Fibroblast of upper back skin (primary cell): ENCODE measurements around the gene ART3.
"Not testable (repeated sequence)": the region's sequence is repeated elsewhere in the genome, so short reads cannot be mapped to it uniquely, and the experiment has no call there.

Source experiments
- DNase-seq: peaks from one replicate; pipeline ENCODE4 v3.0.0-alpha.2; 2013

The ART3 gene, protein sequence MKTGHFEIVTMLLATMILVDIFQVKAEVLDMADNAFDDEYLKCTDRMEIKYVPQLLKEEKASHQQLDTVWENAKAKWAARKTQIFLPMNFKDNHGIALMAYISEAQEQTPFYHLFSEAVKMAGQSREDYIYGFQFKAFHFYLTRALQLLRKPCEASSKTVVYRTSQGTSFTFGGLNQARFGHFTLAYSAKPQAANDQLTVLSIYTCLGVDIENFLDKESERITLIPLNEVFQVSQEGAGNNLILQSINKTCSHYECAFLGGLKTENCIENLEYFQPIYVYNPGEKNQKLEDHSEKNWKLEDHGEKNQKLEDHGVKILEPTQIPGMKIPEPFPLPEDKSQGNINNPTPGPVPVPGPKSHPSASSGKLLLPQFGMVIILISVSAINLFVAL

DNA sequence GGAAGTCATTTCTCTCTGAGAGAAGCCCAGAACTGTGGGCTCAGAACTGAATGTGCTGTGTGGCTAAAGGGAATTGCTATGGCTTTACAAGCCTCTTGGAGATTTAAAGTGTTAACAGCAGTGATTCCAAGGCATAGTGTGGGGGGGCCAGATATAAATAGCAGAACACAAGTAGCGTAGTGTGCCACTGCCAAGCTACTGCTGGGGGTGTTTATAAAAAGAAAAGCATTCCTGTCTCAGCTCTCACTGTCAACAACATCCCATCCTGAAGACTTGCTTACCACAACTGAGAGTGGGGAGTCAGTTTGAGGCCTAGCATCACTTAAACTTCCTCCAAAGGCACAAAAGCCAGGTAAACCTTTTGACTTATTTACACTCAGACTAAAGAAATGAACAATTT lies at the start of gene ART3:
ART3 (plus strand) TSS at position 242 of the 400 bp plus-strand sequence. CDS start 1,181 bp downstream, outside the sequence.
- no peak for DNase-seq

DNA sequence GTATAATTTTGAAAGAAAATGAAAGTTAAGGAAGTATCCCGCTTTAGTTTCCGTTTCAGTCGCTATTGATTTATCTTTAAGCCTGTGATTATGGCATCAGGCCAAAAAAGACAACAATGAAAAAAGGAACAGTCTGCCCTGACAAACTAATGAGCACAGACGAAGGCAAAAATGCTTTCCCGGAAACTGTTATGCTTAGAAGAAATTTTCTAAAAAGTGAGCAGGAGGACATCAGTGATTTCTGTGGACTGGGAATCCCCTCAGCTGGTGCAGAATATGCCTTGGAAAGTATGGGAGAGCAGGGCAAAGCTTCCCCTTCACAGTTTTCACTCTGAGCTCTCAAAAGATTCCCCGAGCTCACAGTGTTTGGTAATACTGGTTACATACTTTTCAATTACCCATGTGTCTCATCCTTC lies 46.2 kb upstream of the ART3 start:
- no peak for DNase-seq

DNA sequence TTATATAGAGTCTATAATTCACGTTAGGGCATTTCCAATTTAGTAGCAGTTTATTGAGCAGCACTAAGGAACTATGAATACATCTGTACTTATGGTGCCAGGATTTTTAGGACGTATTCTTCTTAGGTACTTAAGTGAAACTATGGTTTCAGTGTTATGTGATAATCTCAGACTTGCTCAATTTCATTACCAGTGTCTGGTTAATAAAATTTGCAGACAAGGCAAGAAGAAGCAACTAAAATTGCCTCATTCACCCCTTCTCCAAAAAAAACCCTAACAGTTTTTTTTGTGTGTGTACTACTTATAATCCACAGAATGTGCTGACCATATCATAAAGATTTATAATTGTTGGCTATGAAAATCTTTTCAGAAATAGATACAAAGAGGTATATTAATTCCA lies 45.2 kb upstream of the ART3 start:
- DNase-seq = no peak

DNA sequence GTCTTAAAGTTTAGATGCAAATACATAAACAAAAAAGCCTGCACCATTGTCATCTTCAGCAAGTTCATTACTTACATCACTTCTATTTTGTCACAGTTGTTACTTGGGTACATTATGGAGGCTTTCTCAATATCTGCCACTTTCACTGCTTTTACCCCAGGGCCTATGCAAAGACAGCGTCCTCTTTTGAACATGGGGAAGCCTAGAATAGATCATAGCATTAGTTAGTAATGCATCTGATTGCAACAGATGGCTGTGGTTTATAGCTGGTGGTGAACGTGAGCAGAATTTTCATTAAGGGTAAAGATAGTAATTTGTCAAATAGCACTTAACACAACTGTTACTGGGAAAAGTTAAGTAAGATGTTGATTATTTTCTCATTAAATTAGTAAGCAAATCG lies 39.4 kb upstream of the ART3 start:
- no peak for DNase-seq

DNA sequence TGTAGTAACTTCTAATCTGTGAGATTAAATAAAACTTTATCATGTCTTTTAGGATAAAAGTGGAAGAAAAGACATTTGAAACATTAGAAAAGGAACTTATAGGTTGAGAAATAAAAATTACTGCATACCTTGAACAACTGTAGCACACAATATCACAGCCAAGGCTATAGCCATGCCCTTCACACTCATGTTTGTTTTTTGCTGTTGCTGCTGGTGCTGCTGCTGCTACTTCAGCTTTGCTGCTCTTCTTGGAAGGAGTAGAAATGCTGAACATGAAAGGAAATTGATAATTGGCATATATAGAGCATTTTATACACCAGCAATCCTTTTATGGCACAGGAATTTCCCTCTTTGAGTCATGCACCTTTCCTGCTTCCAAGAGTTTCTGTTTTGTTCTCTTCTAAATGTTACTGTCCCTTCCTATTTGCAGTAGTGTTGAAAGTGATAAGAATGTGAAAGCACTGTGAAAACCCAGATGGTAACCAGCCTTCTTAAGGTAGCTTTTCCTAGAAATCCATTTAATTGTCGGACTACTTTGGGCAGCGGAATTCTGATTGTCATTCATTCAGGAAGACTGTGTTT lies 38.6 kb upstream of the ART3 start, which contains the start of gene CXCL11:
CXCL11 (minus strand) TSS at position 272 of the 582 bp plus-strand sequence; CDS start at position 189, 83 bp downstream.
- DNase-seq = no peak

DNA sequence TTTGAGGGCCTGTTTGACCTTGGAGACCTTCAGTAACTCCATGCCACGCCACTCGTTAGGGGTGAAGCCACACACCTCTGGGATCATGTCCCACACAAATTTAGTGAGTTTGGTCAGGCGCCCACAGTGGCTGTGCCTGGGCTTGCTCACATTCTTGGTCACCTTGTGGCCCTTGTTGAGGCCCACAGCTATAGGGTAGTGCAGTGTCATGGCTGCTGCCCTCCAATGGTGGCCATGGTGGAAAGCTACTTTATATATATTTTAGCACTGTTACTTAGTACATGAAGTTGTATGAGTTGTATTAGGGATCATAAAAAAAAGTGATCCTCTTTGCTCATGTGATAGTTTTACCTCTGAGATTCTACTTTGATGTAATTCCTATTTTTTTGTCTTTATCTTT lies 37.7 kb upstream of the ART3 start:
- no peak for DNase-seq

DNA sequence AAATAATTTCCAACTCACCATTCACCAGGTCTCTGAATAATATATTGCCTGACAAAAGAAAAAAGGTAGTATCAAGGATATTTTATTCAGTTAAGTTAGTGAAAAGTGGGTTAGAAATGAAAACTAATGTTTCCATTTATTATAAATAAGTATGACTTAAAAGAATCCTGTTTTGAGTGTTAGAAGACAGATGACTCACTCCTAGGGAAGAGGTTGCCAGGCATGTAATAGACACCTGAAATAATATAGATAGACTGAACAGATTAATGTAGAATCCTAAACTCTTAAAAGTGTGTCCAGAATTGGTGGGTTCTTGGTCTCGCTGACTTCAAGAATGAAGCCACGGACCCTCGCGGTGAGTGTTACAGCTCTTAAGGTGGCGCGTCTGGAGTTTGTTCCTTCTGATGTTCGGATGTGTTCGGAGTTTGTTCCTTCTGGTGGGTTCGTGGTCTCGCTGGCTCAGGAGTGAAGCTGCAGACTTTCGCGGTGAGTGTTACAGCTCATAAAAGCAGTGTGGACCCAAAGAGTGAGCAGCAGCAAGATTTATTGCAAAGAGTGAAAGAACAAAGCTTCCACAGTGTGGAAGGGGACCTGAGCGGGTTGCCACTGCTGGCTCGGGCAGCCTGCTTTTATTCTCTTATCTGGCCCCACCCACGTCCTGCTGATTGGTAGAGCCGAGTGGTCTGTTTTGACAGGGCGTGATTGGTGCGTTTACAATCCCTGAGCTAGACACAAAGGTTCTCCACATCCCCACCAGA lies 32.1 kb upstream of the ART3 start:
- DNase-seq = not testable (repeated sequence)

DNA sequence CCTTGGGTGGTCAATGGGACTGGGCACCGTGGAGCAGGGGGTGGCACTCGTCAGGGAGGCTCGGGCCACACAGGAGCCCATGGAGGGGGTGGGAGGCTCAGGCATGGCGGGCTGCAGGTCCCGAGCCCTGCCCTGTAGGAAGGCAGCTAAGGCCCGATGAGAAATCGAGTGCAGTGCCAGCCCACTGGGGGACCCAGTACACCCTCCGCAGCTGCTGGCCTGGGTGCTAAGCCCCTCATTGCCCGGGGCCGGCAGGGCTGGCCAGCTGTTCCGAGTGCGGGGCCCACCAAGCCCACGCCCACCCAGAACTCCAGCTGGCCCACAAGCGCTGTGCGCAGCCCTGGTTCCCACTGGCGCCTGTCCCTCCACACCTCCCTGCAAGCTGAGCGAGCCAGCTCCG lies 31.2 kb upstream of the ART3 start:
- DNase-seq = not testable (repeated sequence)

DNA sequence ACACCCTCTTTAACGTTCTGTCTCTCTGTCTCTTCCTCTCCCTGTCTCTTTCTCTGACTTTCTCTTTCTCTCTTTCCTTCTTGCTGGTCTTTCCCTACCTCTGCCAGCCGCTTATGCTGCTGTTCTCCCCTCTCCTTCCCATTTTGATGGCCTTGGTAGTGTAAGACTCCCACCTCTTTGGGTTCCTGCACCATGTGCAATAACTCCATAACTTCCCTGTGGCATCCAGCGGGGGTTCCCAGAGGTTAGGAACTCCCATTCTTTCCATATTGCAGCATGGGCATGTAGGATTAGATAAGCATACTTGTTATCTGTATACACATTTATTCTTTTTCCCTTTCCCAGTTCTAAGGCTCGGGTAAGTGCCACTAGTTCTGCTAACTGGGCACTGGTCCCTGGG lies 29.8 kb upstream of the ART3 start:
- not testable (repeated sequence) for DNase-seq

DNA sequence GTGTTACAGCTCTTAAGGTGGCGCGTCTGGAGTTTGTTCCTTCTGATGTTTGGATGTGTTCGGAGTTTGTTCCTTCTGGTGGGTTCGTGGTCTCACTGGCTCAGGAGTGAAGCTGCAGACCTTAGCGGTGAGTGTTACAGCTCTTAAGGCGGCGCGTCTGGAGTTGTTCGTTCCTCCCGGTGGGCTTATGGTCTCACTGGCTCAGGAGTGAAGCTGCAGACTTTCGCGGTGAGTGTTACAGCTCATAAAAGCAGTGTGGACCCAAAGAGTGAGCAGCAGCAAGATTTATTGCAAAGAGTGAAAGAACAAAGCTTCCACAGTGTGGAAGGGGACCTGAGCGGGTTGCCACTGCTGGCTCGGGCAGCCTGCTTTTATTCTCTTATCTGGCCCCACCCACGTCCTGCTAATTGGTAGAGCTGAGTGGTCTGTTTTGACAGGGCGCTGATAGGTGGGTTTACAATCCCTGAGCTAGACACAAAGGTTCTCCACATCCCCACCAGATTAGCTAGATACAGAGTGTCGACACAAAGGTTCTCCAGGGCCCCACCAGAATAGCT lies 24.6 kb upstream of the ART3 start:
- DNase-seq = not testable (repeated sequence)

DNA sequence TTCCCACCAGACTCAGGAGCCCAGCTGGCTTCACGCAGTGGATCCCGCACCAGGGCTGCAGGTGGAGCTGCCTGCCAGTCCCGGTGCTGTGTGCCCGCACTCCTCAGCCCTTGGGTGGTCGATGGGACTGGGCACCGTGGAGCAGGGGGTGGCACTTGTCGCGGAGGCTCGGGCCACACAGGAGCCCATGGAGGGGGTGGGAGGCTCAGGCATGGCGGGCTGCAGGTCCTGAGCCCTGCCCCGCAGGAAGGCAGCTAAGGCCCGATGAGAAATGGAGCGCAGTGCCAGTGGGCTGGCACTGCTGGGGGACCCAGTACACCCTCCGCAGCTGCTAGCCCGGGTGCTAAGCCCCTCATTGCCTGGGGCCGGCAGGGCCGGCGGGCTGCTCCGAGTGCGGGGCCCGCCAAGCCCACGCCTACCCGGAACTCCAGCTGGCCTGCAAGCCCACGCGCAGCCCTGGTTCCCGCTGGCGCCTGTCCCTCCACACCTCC lies 23.9 kb upstream of the ART3 start:
- DNase-seq = not testable (repeated sequence)

DNA sequence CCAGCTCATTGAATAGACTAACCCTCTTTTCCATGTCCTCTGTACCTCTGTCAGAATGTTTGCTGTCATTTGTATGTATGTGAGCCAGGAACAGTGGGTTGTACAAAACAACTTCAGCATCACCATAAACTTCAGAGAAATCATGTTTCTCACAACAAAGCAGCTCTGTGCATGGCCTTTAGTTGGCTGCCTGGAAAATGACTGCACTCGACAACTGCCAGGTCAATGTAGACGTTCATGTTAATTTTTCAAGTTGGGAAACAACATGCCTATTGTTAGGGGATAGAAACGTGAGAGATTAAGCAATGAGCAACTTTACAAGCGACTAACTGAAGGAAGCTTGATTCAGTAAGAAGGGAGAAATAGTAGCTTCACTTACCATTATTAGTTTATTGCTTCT lies 20.8 kb upstream of the ART3 start:
- DNase-seq = no peak

DNA sequence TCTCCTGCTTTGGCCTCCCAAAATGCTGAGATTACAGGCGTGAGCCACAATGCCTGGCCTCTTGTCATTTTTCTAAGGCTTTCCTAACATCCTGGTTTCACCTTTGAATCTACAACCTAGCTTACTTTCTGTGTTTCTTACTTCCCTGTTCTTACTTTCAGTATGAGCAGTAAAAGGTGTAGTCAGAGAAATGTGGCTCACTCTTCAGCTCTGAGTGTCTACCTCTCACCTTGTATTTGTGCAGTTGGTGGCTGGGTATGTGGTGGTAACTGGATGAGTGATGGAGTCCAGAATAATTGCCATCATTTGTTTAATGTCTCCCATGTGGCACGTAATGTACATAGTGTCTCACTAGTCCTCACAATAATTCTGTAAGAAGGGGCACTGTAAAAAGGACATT lies 19.5 kb upstream of the ART3 start:
- no peak for DNase-seq

DNA sequence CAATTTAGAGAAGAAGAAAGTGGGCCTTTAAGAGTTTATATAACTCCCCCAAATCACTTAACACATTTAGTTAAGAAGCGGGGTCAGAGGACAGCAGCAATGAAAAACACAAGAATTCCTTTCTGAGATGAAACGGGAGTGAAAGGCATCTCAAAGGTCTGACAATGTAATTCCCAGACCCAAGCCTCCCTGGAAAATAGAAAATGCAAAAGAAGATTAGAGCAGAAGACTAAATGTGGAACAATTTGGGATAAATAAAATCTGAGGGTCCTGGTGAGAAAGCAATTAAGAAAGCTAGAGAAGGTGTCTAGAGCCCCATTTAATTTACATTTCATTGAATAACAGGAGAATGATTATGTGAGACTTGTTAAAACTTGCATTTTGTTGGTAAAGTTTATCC lies 19.1 kb upstream of the ART3 start:
- no peak for DNase-seq

DNA sequence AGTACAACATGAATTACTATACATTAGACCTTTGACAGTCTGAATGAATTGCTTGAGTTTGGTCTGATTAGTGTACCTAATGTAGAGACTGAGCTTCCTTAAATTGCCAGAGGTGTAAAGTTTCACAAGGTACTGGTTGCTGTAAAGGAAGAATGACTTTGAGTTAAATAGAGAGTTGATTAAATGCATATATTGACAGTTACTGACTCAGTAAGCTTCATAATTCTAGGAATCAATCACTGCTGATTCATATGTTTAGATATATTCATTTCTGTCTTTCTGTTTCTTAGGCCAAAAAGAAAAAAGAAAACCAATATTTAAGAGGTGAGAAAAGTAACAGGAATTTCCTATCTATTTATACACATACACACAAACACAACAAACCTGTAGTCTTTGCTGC lies 16.2 kb upstream of the ART3 start:
- no peak for DNase-seq

DNA sequence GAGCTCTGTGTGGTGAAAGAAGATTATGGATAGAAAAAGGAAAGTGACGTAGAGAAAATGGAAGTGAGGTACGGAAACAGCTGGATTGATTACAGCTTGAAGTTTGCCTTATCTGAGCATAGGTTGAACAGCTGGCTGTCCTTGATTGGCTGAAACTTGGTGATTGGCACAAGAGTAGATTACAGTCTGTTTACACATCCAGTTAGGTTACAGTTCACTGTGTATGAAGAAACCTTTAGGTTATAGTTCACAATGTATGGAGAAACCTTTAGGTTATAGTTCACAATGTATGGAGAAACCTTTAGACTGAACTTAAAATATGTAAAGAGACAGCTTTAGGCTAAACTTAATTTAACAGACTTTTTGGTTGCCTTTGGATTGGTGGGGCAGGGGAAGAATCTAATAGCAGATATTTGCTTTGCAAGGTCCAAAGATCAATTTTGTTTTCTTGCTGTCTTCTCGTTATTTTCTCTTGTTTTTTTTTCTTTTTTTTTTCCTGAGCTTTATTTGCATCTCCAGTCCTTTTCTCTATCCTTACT lies 15.6 kb upstream of the ART3 start:
- DNase-seq = no peak

DNA sequence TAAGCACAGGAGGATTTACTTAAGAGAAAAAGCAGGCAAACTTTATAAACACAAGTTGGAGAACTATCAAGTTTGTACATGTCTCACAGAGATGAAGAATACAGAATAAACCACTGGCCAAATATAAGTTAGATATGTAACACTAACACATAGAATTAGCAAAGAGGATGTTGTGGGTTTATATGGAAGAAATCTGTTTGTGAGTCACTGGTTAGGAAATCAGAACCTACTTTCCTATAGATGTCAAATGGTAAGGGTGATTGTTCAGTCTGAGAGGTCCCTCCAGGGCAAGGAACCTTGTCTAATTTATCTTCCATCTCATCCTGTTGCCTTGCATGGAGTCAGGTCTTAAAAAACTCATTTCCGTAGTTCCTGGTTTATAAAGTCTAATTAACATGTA lies 14.8 kb upstream of the ART3 start:
- DNase-seq = no peak

DNA sequence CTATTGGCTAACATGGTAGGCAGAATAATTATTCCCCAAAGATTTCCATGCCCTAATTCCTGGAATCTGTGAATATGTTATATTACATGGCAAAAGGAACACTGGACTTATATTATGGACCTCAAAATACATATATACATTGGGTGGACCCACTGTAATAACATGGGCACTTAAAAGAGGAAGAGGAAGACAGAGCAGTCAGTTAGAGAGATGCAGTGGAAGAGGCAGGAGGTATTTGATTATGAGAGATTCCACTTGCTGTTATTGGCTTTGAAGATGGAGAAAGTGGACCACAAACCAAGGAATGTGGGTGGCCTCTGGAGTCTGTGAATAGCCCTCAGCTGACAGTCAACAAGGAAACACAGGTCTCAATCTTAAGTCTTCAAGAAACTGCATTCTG lies 14.0 kb upstream of the ART3 start:
- no peak for DNase-seq

DNA sequence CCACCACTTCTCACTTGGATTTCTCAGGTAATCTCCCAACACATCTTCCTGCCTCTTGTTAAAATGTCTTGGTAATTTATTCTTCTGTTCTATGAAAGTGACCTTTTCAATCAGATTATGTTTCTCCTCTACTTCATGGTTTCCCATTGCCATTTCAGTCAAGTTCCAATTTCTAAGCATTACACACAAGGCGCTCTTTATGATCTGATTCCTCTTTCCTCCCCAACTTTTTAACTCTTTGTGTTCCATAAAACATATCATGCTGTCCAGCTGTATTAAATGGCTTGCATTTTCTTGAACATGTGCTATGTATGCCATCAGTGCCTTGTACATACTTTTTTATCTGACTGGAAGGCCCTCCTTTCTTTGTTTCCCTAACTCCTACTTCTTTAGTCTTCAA lies 13.1 kb upstream of the ART3 start:
- DNase-seq = no peak

DNA sequence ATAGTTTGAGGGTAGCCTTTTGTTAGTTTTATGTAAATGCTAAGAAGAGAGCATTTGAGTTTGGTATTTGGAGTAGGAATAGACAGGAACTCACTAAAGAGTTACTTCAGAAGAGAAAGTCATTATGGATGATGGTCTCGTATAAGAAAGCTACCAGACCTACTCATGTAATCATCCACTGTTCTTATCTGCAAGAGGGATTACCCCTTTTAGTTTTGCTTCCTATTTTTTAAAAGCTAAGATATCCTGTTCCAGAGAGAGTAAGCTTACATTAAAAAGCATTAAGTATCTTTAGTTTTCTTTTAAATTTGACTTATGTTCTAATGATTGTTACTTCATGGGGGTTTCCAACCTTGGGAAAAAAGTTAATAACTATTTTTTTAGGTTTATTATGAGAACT lies 12.5 kb upstream of the ART3 start:
- DNase-seq = no peak

DNA sequence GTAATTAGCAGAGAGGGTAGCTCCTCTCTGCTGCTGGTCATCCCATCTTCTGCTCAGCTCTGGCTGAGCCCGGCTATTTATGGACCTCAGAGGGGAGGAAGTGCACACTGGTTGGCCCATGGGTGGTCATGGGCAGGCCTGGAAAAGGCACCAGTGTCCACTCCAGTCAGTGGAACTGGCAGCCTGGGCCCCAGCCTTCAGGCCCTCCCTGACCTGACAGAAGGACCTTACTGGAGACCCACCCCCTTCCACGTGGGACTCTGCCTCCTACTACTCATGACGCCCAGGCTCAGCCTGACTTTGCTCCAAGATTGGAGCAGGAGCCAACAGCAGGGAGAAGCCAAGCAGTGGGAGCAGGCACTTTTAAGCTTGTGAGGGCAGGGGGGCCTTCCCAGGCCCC lies 8.0 kb upstream of the ART3 start:
- no peak for DNase-seq

DNA sequence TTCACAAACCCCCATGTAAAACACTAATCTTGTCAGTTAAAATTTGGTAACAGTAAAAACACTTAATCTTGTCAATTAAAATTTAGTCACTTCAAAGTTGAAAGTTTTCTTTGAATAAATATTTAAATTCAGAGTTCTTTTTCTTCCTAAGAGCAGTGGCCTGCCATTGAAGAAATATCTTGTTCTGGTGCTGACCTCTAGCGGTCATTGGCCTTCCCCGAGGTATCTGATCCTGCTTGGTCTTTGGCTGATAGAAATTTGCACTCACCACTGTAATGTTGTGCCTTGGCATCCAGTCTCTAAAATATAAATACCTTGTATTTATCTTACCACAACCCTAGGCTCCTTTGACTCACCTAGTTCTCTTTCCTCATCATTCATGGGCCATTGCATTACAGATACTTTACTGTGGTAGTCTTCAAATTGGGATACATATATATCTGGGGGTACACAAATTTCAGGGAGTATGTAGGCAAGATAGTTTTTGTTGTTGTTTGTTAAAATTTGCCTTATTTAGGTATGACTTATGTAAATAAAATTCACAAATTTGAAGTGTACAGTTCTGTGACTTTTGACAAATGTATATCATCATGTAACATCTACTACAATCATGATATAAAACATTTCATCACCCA lies 6.7 kb upstream of the ART3 start:
- peak; percentile 70 for DNase-seq

DNA sequence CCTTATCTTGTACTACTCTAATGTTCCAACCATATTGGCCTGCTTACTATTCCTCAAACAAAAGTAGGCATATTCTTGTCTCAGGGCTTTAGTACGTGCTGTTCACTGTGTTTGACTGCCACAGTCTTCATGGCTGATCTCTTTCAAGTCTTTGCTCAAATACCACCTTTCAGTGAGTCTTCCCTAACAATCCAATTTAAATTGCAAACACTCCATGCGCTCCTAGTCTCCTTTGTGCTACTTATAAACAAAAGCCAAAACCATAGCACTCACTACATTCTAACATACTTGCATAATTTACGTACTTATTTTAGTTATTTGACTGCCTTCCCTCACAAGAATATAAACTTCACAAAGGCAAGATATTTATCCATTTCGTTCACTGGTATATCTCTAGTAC lies 1.7 kb upstream of the ART3 start:
- no peak for DNase-seq
